ENCODE data around the gene HKDC1.

HKDC1 gene

GRCh38 chr10:69217119-69217754 is 2.9 kb upstream of the HKDC1 start (continued):
- no peak for TF ChIP-seq ZBTB10 (tag by site-specific recombination; IDR thresholded peaks at IDR 0.05)
- no peak for TF ChIP-seq ZNF510 (tag by site-specific recombination; IDR thresholded peaks at IDR 0.05; ENCODE audit: insufficient replicate concordance)
- TF ChIP-seq ZIC2 (tag by site-specific recombination; IDR thresholded peaks at IDR 0.05), result no peak
- TF ChIP-seq ZNF555 (tag by site-specific recombination; conservative IDR thresholded peaks at IDR 0.05), result no peak
- no peak for TF ChIP-seq TCF7L2 (IDR thresholded peaks at IDR 0.05; ENCODE audit: borderline replicate concordance, low read depth, low read length)
- TF ChIP-seq EGR2 (tag by site-specific recombination; IDR thresholded peaks at IDR 0.05; ENCODE audit: low read depth), result no peak
- TF ChIP-seq ZNF549 (tag by site-specific recombination; IDR thresholded peaks at IDR 0.05), result no peak
- TF ChIP-seq ZEB2 (tag by site-specific recombination; IDR thresholded peaks at IDR 0.05), result peak; percentile 95
- TF ChIP-seq ZNF121 (tag by site-specific recombination; IDR thresholded peaks at IDR 0.05), result peak; percentile 96
- peak; percentile 77 for TF ChIP-seq KLF10 (tag by site-specific recombination; IDR thresholded peaks at IDR 0.05)
- no peak for TF ChIP-seq ZNF223 (tag by site-specific recombination; IDR thresholded peaks at IDR 0.05)
- TF ChIP-seq, protein P1, sequence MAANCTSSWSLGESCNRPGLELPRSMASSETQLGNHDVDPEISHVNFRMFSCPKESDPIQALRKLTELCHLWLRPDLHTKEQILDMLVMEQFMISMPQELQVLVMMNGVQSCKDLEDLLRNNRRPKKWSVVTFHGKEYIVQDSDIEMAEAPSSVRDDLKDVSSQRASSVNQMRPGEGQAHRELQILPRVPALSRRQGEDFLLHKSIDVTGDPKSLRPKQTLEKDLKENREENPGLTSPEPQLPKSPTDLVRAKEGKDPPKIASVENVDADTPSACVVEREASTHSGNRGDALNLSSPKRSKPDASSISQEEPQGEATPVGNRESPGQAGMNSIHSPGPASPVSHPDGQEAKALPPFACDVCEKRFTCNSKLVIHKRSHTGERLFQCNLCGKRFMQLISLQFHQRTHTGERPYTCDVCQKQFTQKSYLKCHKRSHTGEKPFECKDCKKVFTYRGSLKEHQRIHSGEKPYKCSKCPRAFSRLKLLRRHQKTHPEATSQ (tag by site-specific recombination; IDR thresholded peaks at IDR 0.05), result 0 out of 2 replicates have a peak, but pooled peaks have one; percentile 27
- TF ChIP-seq ZNF473 (tag by site-specific recombination; IDR thresholded peaks at IDR 0.05), result no peak
- TF ChIP-seq ZNF335 (tag by site-specific recombination; conservative IDR thresholded peaks at IDR 0.05), result peak; percentile 93
- TF ChIP-seq, protein P2, sequence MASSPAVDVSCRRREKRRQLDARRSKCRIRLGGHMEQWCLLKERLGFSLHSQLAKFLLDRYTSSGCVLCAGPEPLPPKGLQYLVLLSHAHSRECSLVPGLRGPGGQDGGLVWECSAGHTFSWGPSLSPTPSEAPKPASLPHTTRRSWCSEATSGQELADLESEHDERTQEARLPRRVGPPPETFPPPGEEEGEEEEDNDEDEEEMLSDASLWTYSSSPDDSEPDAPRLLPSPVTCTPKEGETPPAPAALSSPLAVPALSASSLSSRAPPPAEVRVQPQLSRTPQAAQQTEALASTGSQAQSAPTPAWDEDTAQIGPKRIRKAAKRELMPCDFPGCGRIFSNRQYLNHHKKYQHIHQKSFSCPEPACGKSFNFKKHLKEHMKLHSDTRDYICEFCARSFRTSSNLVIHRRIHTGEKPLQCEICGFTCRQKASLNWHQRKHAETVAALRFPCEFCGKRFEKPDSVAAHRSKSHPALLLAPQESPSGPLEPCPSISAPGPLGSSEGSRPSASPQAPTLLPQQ (tag by site-specific recombination; IDR thresholded peaks at IDR 0.05), result peak; percentile 55; the same call in 1 of the 2 replicates
- peak; percentile 55; the same call in 1 of the 2 replicates for TF ChIP-seq KLF16 (tag by site-specific recombination; IDR thresholded peaks at IDR 0.05)
- TF ChIP-seq, protein P3, sequence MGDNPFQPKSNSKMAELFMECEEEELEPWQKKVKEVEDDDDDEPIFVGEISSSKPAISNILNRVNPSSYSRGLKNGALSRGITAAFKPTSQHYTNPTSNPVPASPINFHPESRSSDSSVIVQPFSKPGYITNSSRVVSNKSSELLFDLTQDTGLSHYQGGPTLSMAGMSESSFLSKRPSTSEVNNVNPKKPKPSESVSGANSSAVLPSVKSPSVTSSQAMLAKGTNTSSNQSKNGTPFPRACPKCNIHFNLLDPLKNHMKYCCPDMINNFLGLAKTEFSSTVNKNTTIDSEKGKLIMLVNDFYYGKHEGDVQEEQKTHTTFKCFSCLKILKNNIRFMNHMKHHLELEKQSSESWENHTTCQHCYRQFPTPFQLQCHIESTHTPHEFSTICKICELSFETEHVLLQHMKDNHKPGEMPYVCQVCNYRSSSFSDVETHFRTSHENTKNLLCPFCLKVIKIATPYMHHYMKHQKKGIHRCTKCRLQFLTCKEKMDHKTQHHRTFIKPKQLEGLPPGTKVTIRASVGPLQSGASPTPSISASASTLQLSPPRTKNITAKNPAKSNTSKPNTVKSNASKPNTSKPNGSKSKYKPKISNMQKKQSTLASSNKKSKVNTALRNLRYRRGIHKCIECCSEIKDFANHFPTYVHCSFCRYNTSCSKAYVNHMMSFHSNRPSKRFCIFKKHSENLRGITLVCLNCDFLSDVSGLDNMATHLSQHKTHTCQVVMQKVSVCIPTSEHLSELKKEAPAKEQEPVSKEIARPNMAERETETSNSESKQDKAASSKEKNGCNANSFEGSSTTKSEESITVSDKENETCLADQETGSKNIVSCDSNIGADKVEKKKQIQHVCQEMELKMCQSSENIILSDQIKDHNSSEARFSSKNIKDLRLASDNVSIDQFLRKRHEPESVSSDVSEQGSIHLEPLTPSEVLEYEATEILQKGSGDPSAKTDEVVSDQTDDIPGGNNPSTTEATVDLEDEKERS (tag by site-specific recombination; IDR thresholded peaks at IDR 0.05), result no peak
- no peak for TF ChIP-seq KLF9 (tag by site-specific recombination; IDR thresholded peaks at IDR 0.05; ENCODE audit: low read depth)
- TF ChIP-seq ZNF514 (tag by site-specific recombination; IDR thresholded peaks at IDR 0.05), result no peak
- TF ChIP-seq ZSCAN23 (tag by site-specific recombination; IDR thresholded peaks at IDR 0.05), result 0 out of 2 replicates have a peak, but pooled peaks have one; percentile 55
- TF ChIP-seq MEIS1 (CRISPR knock-in tag; IDR thresholded peaks at IDR 0.05; ENCODE audit: borderline replicate concordance), result no peak
- TF ChIP-seq ZSCAN16 (tag by site-specific recombination; IDR thresholded peaks at IDR 0.05), result no peak
- TF ChIP-seq, protein P4, sequence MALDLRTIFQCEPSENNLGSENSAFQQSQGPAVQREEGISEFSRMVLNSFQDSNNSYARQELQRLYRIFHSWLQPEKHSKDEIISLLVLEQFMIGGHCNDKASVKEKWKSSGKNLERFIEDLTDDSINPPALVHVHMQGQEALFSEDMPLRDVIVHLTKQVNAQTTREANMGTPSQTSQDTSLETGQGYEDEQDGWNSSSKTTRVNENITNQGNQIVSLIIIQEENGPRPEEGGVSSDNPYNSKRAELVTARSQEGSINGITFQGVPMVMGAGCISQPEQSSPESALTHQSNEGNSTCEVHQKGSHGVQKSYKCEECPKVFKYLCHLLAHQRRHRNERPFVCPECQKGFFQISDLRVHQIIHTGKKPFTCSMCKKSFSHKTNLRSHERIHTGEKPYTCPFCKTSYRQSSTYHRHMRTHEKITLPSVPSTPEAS (tag by site-specific recombination; IDR thresholded peaks at IDR 0.05), result peak; percentile 40; the same call in 1 of the 2 replicates
- TF ChIP-seq ZNF560 (tag by site-specific recombination; IDR thresholded peaks at IDR 0.05; ENCODE audit: borderline replicate concordance), result no peak
- TF ChIP-seq ZNF391 (tag by site-specific recombination; IDR thresholded peaks at IDR 0.05; ENCODE audit: borderline replicate concordance, low read depth), result no peak
- TF ChIP-seq ZNF366 (tag by site-specific recombination; conservative IDR thresholded peaks at IDR 0.05), result peak; percentile 91
- TF ChIP-seq ZNF791 (tag by site-specific recombination; IDR thresholded peaks at IDR 0.05), result no peak
- TF ChIP-seq ZNF664 (tag by site-specific recombination; IDR thresholded peaks at IDR 0.05), result no peak
- no peak for TF ChIP-seq ZNF175 (tag by site-specific recombination; IDR thresholded peaks at IDR 0.05)
- TF ChIP-seq MYNN (tag by site-specific recombination; IDR thresholded peaks at IDR 0.05; ENCODE audit: borderline replicate concordance), result no peak
- TF ChIP-seq ZNF670 (tag by site-specific recombination; IDR thresholded peaks at IDR 0.05; ENCODE audit: low read depth), result no peak
- TF ChIP-seq ZBTB21 (tag by site-specific recombination; IDR thresholded peaks at IDR 0.05), result peak; percentile 89
